NCI-H187 treated with DMSO at 0.1 percent for 48 hours (cell line): ENCODE data around the gene PES1.
"Not testable (repeated sequence)": the region's sequence is repeated elsewhere in the genome, so short reads cannot be mapped to it uniquely, and the experiment has no call there.

ENCODE experiments used
- DNase-seq: peaks from one replicate; lab custom pipeline; 2025; lab: John Stamatoyannopoulos, UW

Gene PES1

DNA sequence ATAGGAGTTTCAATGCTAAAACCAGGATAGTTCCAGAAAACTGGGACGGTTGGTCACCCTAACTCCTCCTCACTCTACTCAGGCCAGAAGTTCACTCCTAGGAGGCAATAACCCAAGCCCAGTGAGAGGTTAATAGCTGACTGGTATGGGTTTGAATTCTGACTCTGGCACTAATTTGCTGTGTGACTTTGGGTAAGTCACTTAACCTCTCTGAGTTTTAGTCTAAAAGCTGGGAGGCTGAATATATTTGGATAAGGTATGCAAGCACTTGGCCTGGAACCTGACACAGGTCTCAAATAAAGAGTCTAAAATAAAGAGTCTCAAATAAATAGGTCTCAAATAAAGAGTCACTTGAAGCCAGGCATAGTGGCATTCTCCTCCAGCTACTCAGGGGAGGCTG, 39.0 kb downstream of the PES1 start:
- DNase-seq: no peak

DNA sequence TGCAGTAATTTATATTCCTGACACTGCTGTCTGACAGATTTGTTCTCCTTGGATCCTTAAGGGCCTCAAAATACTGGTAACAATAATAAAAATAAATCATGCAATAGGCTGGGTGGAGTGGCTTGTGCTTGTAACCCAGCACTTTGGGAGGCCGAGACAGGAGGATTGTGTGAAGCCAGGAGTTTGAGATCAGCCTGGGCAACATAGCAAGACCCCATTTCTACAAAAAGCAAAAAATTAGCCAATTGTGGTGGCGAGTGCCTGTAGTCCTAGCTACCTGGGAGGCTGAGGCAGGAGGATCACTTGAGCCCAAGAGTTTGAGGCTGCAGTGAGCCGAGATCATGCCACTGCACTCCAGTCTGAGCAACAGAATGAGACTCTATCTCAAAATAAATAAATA, 39.9 kb downstream of the PES1 start:
- not testable (repeated sequence) for DNase-seq

DNA sequence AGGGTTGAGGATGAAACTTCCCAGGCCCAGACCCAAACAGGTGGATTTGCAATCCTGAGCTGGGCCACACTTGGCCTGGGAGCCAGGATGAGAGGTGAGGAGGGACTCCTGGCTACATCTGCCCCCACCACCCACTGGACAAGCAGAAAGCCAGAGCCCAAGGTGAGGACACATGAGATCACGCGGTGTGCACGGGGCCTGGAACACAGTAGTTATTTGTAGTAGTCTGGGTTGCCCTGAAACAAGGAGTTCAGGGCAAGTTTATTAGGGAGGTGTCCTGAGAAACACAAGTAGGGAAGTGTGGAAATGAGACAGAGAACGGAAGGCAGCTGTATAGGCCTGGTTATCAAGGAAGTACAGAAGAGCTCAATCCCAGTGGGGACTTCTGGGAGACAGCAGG, 44.5 kb downstream of the PES1 start:
- no peak for DNase-seq

DNA sequence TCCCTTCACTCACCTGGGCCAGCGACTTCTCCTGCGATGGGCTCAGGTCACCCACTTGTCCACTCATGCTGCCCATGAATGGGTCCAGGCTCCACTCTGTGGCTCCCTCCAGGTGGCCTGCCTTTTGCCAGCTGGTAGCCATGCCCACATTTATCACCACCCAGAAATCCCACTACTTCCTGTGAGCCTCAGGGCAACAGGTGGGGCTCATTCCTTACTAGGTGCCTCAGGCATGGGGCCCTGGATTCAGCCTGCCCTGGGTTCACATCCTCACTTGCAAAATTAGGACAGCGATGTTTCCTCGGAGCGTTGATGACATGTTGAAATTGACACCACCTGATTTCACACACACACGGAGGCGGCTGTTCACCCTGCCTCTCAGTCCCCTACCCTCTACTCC, 45.1 kb downstream of the PES1 start, which contains the start of gene SEC14L6:
TSS of gene SEC14L6 (minus strand) at position 126 of the 400 bp plus-strand sequence. CDS start at position 67, 59 bp downstream.
- no peak for DNase-seq

DNA sequence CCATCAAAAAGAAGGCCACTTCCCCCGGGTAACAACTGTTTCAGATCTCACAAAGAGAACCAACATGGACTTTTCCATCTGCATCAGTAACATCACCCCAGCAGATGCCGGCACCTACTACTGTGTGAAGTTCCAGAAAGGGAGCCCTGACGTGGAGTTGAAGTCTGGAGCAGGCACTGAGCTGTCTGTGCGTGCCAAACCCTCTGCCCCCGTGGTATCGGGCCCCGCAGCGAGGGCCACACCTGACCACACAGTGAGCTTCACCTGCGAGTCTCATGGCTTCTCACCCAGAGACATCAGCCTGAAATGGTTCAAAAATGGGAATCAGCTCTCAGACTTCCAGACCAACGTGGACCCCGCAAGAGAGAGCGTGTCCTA, 48.9 kb downstream of the PES1 start:
- DNase-seq: no peak

DNA sequence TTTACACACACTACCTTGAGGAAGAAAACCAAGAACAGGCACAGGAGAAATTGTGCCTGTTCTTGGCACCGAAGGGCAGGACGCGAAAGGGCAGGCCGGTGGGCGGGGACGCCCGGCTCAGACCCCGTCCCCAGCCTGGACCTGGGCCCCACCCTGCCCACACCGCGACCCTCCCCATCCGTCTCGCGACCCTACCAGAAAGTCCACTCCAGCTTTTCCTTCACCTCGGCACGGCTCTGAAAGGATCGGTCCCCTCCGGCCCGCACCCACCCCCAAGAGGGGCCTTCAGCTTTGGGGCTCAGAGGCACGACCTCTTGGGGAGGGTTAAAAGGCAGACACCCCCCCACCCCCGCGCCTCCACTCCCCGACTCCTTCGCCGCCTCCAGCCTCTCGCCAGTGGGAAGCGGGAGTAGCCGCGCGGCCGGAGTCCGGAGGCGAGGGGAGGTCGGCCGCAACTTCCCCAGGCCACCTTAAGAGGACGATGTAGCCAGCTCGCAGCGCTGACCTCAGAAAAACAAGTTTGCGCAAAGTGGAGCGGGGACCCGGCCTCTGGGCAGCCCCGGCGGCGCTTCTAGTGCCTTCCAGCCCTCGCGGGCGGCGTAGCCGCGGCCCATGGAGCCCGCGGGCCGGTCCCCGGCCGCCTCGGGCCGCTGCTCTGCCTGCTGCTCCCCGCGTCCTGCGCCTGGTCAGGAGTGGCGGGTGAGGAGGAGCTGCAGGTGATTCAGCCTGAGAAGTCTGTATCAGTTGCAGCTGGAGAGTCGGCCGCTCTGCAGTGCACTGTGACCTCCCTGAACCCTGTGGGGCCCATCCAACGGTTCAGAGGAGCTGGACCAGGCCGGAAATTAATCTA, 49.5 kb downstream of the PES1 start:
- DNase-seq: no peak

DNA sequence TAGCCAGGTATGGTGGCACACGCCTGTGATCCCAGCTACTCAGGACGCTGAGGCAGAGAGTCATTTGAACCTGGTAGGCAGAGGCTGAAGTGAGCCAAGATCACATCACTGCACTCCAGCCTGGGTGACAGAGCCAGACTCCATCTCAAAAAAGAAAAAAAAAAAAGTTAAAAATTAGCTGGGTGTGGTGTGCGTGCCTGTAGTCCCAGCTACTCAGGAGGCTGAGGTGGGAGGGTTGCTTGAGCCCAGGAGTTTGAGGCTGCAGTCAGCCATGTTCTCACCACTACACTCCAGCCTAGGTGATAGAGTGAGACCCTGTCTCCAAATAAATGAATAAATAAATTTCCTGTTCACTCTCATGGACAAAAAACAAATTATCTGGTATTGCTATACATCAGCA, 50.2 kb downstream of the PES1 start:
- not testable (repeated sequence) for DNase-seq

DNA sequence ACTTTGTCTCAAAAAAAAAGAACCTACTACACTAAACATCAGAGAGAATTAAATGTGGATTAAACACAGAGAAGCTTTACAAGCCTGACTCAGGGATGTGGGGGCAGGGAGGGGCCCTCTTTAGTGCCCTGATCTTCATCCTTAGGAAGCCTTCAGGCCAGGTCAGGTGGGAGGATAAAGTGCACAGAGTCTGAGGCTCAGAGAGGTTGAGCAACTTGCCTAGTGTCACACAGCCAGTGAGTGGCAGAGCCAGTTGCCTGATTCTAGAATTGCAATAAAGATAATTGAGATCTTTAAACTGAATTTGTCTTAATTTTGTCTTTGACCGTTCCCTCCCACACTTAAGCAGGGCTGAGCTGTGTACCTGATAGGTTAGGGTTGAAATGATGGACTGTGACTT, 52.3 kb downstream of the PES1 start:
- DNase-seq: no peak

DNA sequence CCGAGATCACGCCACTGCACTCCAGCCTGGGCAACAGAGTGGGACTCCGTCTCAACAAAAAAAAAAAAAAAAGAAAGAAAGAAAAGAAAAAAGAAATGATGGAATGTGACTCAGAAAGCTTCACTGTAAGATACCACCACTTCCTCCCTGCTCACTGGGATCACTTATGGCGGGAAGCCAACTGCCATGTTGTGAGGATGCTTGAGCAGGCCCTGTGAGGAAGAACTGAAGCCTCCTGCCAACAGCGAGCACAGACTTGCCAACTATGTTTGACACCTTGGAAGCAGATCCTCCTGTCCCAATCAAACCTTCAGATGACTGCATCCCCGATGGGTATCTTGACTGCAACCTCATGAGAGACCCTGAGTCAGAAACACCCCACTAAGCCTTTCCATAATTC, 53.4 kb downstream of the PES1 start:
- DNase-seq: no peak

DNA sequence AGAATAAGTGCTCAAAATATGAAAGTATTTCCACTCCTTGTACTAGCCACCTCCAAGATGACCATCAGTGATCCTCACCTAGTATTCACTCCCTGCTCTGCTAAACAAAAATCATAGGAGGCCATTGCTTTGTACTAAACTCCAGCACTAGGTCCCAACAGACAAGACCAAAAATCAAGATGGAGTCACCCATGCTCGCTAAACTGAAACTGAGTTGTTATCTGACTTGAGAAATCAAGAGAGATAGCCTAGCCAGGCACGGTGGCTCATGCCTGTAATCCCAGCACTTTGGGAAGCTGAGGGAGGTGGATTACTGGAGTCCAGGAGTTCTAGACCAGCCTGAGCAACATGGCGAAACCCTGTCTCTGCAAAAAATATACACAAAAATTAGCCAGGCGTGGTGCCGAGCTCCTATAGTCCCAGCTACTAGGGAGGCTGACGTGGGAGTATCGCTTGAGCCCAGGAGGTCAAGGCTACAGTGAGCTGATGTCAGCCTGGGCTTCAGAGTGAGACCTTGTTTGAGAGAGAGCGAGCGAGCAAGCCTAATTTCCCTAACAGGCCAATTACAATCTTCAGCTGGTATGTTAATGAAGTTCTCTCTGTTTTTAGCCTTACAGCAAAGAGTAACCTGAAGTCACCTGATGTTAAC, 54.5 kb downstream of the PES1 start:
- no peak for DNase-seq

DNA sequence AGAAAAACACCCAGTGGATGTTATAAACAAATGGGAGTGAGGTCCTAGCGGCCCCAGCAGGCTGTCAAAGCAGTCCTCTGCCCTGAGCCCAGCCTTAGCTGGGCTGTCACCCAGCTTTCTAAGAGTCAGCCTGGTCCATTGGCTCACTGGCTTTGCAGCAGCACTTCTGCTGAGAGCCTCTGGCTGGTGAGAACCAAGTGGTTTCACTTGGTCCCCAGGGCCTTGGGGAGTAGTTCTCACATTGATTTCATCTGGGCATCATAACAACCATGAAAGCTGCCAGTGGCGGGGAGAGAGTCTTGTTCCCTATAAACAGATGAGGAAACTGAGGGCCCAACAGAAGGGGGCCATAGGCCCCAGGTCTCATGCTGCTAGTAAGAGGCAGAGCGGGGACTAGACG, 56.5 kb downstream of the PES1 start:
- no peak for DNase-seq

DNA sequence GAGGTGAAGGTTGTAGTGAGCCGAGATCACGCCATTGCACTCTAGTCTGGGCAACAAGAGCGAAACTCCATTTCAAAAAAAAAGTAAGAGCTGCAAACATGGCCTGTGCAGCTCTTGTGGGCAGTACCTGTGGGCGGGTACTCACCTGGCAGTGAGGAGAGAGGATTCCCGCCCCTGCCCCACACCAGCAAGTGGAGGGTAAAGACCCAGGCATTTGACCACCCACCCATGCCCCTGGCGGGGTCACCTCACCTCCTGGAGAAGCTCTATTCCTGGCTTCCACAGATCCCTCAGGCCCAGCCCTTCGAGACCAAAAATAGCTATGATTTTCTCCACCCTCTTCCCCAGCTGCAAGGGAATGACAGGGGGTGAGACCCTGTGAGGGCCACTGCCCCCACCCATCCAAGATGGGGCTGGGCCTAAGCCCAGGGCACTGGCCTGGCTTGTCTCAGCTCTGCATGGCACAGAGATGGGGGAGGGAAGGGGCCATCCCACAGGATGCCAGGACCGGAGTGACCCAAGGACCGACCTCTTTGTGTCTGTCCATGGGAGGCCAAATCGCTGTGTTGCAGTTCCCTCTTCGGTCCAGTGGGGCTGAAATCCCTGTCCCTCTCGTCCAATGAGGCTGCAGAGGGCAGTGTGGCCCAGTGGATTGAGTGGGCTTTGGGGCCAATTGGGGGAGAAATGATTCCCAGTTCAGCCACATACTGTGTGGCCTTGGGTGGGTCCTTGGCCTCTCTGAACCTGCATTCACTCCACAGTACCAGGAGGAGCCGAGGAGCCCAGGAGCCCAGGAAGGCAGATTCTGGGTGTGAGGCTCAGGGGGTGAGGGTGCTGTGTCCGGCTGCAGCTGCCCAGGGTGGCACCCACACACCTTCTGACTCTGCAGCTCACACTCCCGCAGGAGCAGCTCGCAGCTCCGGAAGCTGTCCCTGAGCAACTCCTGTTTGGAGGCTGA, 59.8 kb downstream of the PES1 start:
- no peak for DNase-seq

DNA sequence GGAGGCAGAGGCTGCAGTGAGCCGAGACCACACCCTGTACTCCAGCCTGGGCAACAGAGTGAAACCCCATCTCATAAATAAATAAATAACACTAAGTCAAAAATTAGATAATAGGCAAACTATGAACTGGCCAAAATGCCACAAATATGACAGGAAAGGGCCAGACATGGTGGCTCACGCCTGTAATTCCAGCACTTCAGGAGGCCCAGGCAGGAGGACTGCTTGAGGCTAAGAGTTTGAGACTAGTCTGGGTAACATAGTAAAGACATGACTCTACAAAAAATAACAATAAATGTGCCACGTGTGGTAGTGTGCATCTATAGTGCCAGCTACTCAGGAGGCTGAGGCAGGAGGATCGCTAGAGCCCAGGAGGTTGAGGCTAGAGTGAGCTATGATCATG, 65.1 kb downstream of the PES1 start:
- DNase-seq: no peak
